C4-2B (cell line): ENCODE measurements around the gene ANGPTL1.
"Not testable (repeated sequence)": the region's sequence is repeated elsewhere in the genome, so short reads cannot be mapped to it uniquely, and the experiment has no call there.

Experiments used
- H3K27ac ChIP-seq: fragments of 450-650 bp; 2 replicates; pipeline ENCODE4 v1.5.1; 2017
- ZFX ChIP-seq: fragments of 450-650 bp; IDR thresholded peaks from 2 replicates; pipeline ENCODE4 v1.6.1; 2017
- TF ChIP-seq, protein P1 (sequence below): fragments of 450-650 bp; conservative IDR thresholded peaks from 2 replicates; pipeline ENCODE4 v1.5.1; 2017; ENCODE audit warnings: mild to moderate bottlenecking

ANGPTL1 gene

DNA sequence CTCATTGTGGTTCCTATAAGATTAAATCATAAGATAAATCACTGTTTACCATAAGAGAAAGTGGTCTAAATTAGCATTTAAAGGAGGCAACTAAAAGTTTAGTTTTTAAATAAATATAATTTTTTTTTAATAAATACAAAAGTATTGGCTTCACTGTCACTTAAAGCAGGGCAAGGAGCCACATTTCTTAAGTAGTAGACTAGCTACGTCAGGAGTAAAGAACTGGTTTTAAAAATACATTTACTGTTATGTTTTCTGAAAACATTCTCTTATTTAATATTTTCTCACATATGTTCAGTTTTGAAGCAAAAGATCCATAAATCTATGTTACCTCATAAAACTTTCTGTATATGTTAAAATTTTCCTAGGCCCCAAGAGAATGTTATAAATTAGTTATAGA, 2.2 kb downstream of the ANGPTL1 start:
- H3K27ac ChIP-seq: no peak overlapping the region
- TF ChIP-seq ZFX: no peak
- TF ChIP-seq, protein P1, sequence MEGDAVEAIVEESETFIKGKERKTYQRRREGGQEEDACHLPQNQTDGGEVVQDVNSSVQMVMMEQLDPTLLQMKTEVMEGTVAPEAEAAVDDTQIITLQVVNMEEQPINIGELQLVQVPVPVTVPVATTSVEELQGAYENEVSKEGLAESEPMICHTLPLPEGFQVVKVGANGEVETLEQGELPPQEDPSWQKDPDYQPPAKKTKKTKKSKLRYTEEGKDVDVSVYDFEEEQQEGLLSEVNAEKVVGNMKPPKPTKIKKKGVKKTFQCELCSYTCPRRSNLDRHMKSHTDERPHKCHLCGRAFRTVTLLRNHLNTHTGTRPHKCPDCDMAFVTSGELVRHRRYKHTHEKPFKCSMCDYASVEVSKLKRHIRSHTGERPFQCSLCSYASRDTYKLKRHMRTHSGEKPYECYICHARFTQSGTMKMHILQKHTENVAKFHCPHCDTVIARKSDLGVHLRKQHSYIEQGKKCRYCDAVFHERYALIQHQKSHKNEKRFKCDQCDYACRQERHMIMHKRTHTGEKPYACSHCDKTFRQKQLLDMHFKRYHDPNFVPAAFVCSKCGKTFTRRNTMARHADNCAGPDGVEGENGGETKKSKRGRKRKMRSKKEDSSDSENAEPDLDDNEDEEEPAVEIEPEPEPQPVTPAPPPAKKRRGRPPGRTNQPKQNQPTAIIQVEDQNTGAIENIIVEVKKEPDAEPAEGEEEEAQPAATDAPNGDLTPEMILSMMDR: no peak

DNA sequence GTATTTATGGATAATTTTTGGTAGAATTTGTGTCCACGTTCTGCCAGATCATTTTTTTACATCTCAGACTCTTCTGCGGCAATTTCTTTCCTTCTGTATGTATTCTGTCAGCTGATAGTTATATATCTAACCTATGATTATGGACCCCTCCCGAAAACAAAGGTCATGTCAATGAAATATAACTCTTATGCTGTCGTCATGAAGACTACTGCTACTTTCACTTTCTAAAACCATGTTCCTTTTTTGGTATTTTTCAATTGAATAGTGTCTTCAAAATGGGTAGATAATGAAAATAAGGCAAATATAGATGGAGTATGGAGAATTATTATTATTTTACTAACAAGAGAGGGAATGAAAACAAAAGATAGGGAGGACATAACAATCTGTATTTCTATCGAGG, 3.2 kb downstream of the ANGPTL1 start:
- H3K27ac ChIP-seq: no peak overlapping the region
- no peak for TF ChIP-seq ZFX
- TF ChIP-seq, protein P1: no peak

DNA sequence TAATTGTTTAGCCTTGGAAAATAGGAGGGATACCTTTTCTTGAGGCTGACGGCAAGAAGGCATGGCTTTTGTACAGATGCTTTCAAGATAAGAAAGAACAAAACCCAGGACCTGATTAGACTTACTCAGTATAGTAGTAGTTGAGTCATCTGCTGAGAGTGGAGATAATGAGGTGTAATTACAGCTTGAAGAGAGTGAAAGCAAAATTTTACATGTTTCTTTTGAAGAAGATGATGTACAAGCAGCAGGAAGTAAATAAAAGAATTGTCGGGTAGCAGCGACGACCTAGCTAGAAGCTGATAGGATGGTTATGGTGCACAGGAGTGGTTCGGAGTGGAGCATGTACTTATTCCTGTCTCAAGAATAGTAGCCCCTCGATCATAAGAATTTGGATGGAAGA, 6.6 kb downstream of the ANGPTL1 start:
- H3K27ac ChIP-seq: no peak overlapping the region
- TF ChIP-seq, protein P1: no peak
- no peak for TF ChIP-seq ZFX

DNA sequence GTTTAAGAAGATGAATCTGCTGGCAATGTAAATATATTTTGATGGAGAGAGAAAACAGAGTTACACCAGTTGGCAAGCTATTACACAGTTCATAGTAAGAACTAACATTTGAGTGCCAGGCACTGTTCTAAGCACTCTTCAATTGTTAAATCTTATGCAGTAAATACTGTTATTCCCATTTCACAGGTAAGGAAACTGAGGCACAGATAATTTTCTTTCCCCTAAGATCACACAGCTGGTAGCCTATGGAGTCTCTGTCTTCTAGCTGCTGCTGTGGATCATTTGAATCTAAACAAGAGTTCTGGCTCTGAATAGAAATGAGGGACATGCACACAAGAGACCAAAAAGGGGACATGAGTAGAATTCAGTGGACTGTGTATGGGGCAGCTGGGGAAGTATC, 8.0 kb downstream of the ANGPTL1 start:
- TF ChIP-seq, protein P1: no peak
- no peak for TF ChIP-seq ZFX

DNA sequence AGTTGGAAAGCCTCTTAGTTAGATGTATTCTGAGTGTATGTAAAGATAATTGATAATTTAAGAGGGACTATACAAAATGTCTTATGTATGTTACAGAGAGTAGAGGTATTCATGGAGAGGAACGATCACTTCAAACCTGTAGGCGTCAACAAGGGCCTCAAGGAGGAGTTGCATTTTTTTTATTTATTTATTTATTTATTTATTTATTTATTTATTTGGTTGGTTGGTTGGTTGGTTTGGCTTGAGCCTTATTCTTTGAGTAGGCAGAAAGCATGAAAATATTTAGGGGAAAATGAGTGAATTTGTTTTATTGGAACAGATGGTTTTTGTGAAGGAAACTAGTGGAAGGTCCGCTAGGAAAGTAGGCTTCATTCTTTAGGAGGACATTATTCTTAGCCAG, 8.5 kb downstream of the ANGPTL1 start:
- TF ChIP-seq ZFX: no peak
- H3K27ac ChIP-seq: no peak overlapping the region

More for the DNA sequence above, 8.0 kb downstream of the ANGPTL1 start:
- no peak overlapping the region for H3K27ac ChIP-seq

DNA sequence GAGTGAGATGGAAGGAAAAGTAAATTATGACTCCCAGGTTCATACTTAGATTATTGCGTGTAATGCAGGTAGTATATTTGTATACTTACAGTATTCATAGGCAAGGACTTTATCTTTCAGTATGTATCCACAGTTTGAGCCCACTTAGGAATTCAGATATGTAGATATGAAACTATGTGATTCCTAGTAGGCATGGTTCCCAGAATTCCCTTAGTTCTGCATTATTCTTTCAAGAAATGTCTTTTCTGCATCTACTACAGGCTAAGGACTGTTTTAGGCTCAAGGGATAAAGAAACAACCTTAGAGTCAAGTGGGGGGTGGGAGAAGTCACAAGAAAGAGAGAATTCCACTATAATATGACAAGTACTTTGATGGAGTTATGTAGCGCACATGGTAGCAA, 13.8 kb downstream of the ANGPTL1 start:
- TF ChIP-seq, protein P1: no peak
- no peak for TF ChIP-seq ZFX
- no peak overlapping the region for H3K27ac ChIP-seq

DNA sequence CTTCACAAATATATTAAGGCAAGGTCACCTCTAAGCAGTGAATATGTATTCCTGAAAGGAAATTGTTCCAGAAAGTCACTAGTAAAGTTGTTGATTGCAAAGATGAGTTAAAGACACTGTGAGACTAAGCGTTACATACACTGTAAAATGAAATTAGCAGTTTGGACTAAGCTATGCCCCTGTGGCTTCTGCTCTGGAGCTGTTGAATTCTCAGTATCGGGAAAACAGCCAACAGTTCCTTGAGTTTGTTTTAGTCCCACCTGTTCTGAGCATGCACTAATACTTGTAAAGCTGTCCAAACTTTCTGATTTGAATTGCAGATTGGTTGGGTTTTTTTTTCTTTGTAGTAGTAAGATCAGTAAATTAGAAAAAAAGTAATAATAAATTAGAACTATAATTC, 21.0 kb downstream of the ANGPTL1 start:
- H3K27ac ChIP-seq: no peak overlapping the region
- TF ChIP-seq, protein P1: no peak
- no peak for TF ChIP-seq ZFX

DNA sequence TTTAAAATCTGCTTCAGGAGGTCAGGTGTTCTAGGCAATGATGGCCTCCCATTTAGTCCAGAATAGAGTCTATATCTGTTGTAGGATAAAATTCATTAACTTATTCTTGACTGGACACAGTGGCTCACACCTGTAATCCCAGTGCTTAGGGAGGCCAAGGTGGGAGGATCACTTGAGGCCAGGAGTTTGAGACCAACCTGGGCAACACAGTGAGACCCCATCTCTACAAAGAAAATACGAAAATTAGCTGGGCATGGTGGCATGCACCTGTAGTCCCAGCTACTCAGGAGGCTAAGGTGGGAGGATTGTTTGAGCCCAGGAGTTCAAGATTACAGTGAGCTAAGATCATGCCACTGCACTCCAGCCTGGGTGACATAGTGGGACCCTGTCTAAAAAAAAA, 23.0 kb downstream of the ANGPTL1 start:
- H3K27ac ChIP-seq: not testable (repeated sequence)

DNA sequence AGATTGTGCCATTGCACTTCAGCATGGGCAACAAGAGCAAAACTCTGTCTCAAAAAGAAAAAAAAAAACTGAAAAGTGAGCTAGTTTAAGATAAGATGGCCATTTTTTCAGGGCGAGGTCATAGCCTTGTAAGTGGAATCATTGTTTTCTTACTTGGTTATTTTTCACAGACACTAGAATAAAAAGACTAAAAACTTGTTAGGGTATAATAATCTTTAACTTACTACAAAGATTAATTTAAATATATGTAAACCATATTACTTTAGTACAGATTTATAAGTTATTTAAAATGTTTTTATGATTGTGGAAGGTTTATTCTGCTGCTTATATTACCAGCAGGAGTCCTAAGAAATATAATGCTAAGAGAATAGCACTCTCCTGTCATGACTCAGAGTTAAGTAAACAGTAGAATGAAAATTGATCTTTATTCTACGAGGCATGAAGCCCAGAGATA, 23.5 kb downstream of the ANGPTL1 start:
- no peak for TF ChIP-seq ZFX
- TF ChIP-seq, protein P1: no peak
- H3K27ac ChIP-seq: no peak overlapping the region
